H1 (cell line): ENCODE data around the gene RER1. TPM values are rescaled to one million over a fixed set of nuclear protein-coding genes. Genes with fewer than 3 reads are reported as not detected.
A peak's percentile ranks its signal among the peaks of the same experiment; 100 is the strongest.

Experiments
- CTCF ChIA-PET: fragments of 300-600 bp; sonication (Branson Sonifier 250); formaldehyde crosslinking; loops from one replicate; lab custom pipeline; 2021; ENCODE audit not compliant: partially characterized antibody; lab: Charles Lee
- POLR2A ChIA-PET: fragments of 300-600 bp; sonication (Branson Sonifier 250); formaldehyde crosslinking; loops from one replicate; lab custom pipeline; 2021; ENCODE audit warnings: inconsistent platforms; ENCODE audit not compliant: partially characterized antibody; lab: Charles Lee
- DNase-seq, 2 experiments: peaks; one replicate each; pipeline versions ENCODE4 v3.0.0 to v3.0.0-alpha.2; 2010 to 2022; ENCODE audit warnings: low spot score in 2 of 2, low read depth in 1 of 2, mixed read lengths in 1 of 2
- FAIRE-seq: peaks from 2 replicates; lab custom pipeline; 2011; peaks lifted over from hg19 to GRCh38; lab: Jason Lieb, UNC
- H2AFZ ChIP-seq: 2 replicates; pipeline ENCODE4 v1.8.1; 2012; ENCODE audit warnings: low read length, inconsistent platforms
- H2AK5ac ChIP-seq: 2 replicates; pipeline ENCODE4 v1.6.1; 2013; ENCODE audit warnings: low read depth, low read length
- H2BK120ac ChIP-seq: replicated peaks from 2 replicates; pipeline ENCODE3; 2013; ENCODE audit warnings: low read depth, low read length, inconsistent platforms
- H2BK12ac ChIP-seq: 2 replicates; pipeline ENCODE4 v1.6.1; 2013; ENCODE audit warnings: low read depth, low read length
- H2BK15ac ChIP-seq: 2 replicates; pipeline ENCODE4 v1.6.1; 2013; ENCODE audit warnings: low read length
- H2BK20ac ChIP-seq: 2 replicates; pipeline ENCODE4 v1.6.1; 2013; ENCODE audit warnings: low read length
- H2BK5ac ChIP-seq: 2 replicates; pipeline ENCODE4 v1.6.1; 2013; ENCODE audit warnings: low read depth, low read length
- H3K14ac ChIP-seq: 2 replicates; pipeline ENCODE4 v1.6.1; 2013; ENCODE audit warnings: inconsistent platforms; ENCODE audit not compliant: insufficient read length
- H3K18ac ChIP-seq: 2 replicates; pipeline ENCODE4 v1.6.1; 2013; ENCODE audit warnings: low read length; ENCODE audit errors: extremely low read depth
- H3K23ac ChIP-seq: 2 replicates; pipeline ENCODE4 v1.6.1; 2013; ENCODE audit warnings: inconsistent platforms; ENCODE audit not compliant: insufficient read length
- H3K23me2 ChIP-seq: 2 replicates; pipeline ENCODE4 v1.6.1; 2013; ENCODE audit warnings: low read depth, low read length
- H3K27ac ChIP-seq: 2 replicates; pipeline ENCODE4 v1.6.1; 2011; ENCODE audit warnings: low read depth, low read length, inconsistent platforms
- H3K27me3 ChIP-seq, 4 experiments: replicated peaks in 1 of 4; 1 replicate in 1 of 4; 2 replicates in 3 of 4; pipeline versions ENCODE4 v1.6.1 to v1.8.1; 2011 to 2013; ENCODE audit warnings: low read length in 3 of 4, mild to moderate bottlenecking in 3 of 4, inconsistent platforms in 2 of 4, mixed read lengths in 2 of 4, moderate library complexity in 1 of 4; ENCODE audit not compliant: control insufficient read depth in 3 of 4, insufficient read depth in 3 of 4; ENCODE audit errors: extremely low read depth in 1 of 4
- H3K36me3 ChIP-seq, 4 experiments: 2 replicates each; pipeline versions ENCODE4 v1.6.1 to v1.8.1; 2011 to 2013; ENCODE audit warnings: mild to moderate bottlenecking in 4 of 4, low read length in 3 of 4, moderate library complexity in 2 of 4, control low read depth in 1 of 4, inconsistent platforms in 1 of 4; ENCODE audit not compliant: insufficient read depth in 4 of 4, control insufficient read depth in 2 of 4
- H3K4ac ChIP-seq: replicated peaks from 2 replicates; pipeline ENCODE3; 2013; ENCODE audit warnings: low read length, low read depth, mixed read lengths, inconsistent platforms; ENCODE audit not compliant: insufficient read length
- H3K4me1 ChIP-seq, 4 experiments: replicated peaks in 1 of 4; 1 replicate in 1 of 4; 2 replicates in 3 of 4; pipeline versions ENCODE4 v1.6.1 to v1.8.1; 2011 to 2013; ENCODE audit warnings: low read length in 3 of 4, inconsistent platforms in 2 of 4, mixed read lengths in 1 of 4; ENCODE audit not compliant: insufficient read depth in 4 of 4, control insufficient read depth in 3 of 4
- H3K4me2 ChIP-seq, 2 experiments: 2 replicates each; pipeline versions ENCODE4 v1.6.1 to v1.8.1; 2011 to 2013; ENCODE audit warnings: low read depth in 2 of 2, low read length in 2 of 2, control low read depth in 1 of 2, inconsistent platforms in 1 of 2, mild to moderate bottlenecking in 1 of 2; ENCODE audit not compliant: insufficient read depth in 1 of 2
- H3K4me3 ChIP-seq, 4 experiments: fragments of 200-600, 300-600 bp in 1 of 4; sonication (generic), shearing (Covaris generic), sonication (Bioruptor Twin) in 1 of 4; 2 replicates each; pipeline versions ENCODE4 v1.5.1 to v1.8.1; 2011 to 2016; ENCODE audit warnings: low read length in 4 of 4, low read depth in 3 of 4, control low read depth in 2 of 4, inconsistent platforms in 2 of 4, mild to moderate bottlenecking in 2 of 4, mixed read lengths in 1 of 4, moderate library complexity in 1 of 4; ENCODE audit not compliant: insufficient read depth in 2 of 4; ENCODE audit errors: extremely low read depth in 1 of 4
- H3K56ac ChIP-seq: replicated peaks from 2 replicates; pipeline ENCODE3; 2013; ENCODE audit warnings: low read depth, mild to moderate bottlenecking, mixed read lengths, low read length, inconsistent platforms; ENCODE audit not compliant: insufficient read length
- H3K79me1 ChIP-seq: 2 replicates; pipeline ENCODE4 v1.6.1; 2013; ENCODE audit warnings: low read depth, low read length, control low read depth
- H3K79me2 ChIP-seq, 2 experiments: 2 replicates each; pipeline versions ENCODE4 v1.6.1 to v1.8.1; 2012 to 2013; ENCODE audit warnings: low read length in 2 of 2, mild to moderate bottlenecking in 2 of 2, inconsistent platforms in 1 of 2; ENCODE audit not compliant: insufficient read depth in 2 of 2, control insufficient read depth in 1 of 2
- H3K9ac ChIP-seq, 4 experiments: replicated peaks in 1 of 4; 1 replicate in 1 of 4; 2 replicates in 3 of 4; pipeline versions ENCODE4 v1.6.1 to v1.8.1; 2011 to 2013; ENCODE audit warnings: low read depth in 3 of 4, low read length in 3 of 4, control low read depth in 2 of 4, mild to moderate bottlenecking in 2 of 4, moderate library complexity in 2 of 4, inconsistent platforms in 1 of 4; ENCODE audit errors: extremely low read depth in 1 of 4
- H3K9me3 ChIP-seq, 2 experiments: 2 replicates each; pipeline versions ENCODE4 v1.6.1 to v1.8.1; 2012 to 2013; ENCODE audit warnings: mild to moderate bottlenecking in 2 of 2, moderate library complexity in 2 of 2, control low read depth in 1 of 2, inconsistent platforms in 1 of 2, low read depth in 1 of 2, low read length in 1 of 2, mixed read lengths in 1 of 2; ENCODE audit not compliant: insufficient read depth in 2 of 2
- H4K20me1 ChIP-seq, 2 experiments: replicated peaks in 1 of 2; 2 replicates each; pipeline versions ENCODE3 to v1.8.1; 2011 to 2013; ENCODE audit warnings: inconsistent platforms in 2 of 2, low read length in 2 of 2, mild to moderate bottlenecking in 1 of 2; ENCODE audit not compliant: insufficient read depth in 2 of 2, control insufficient read depth in 1 of 2
- H4K5ac ChIP-seq: 2 replicates; pipeline ENCODE4 v1.6.1; 2013; ENCODE audit warnings: low read length, low read depth, mixed read lengths, inconsistent platforms; ENCODE audit not compliant: insufficient read length
- H4K8ac ChIP-seq: 2 replicates; pipeline ENCODE4 v1.8.0; 2013; ENCODE audit warnings: mild to moderate bottlenecking, moderate library complexity, low read length, inconsistent platforms; ENCODE audit not compliant: insufficient read depth; ENCODE audit errors: extremely low read depth
- H4K91ac ChIP-seq: replicated peaks from 2 replicates; pipeline ENCODE3; 2013; ENCODE audit warnings: low read length, mixed read lengths, inconsistent platforms; ENCODE audit not compliant: insufficient read length
- EGR1 ChIP-seq: IDR thresholded peaks from 2 replicates; pipeline ENCODE4 v1.6.1; 2011; ENCODE audit warnings: low read depth, low read length, borderline replicate concordance
- EZH2 ChIP-seq: fragments of 200-600 bp; sonication (generic); IDR thresholded peaks from 2 replicates; pipeline ENCODE4 v1.7.1; 2012; ENCODE audit warnings: low read depth, mild to moderate bottlenecking, moderate library complexity, low read length, inconsistent platforms; ENCODE audit not compliant: severe bottlenecking
- GABPA ChIP-seq: IDR thresholded peaks from 2 replicates; pipeline ENCODE4 v1.6.1; 2011; ENCODE audit warnings: mild to moderate bottlenecking, low read length, moderate library complexity, borderline replicate concordance; ENCODE audit not compliant: insufficient read depth
- KDM5A ChIP-seq: fragments of 200-600 bp; IDR thresholded peaks from 2 replicates; pipeline ENCODE4 v1.7.1; 2012; ENCODE audit warnings: mild to moderate bottlenecking, low read length, inconsistent platforms, mixed read lengths
- WGBS, 2 experiments: shearing (Covaris generic) in 1 of 2; methylation state at CpG; one replicate each; pipeline versions ENCODE4 v1.1.6 to v1.1.7; 2013 to 2015; ENCODE audit warnings: low lambda C conversion rate in 2 of 2, mixed read lengths in 2 of 2, inconsistent platforms in 1 of 2, low coverage in 1 of 2, missing lambda C conversion rate in 1 of 2; ENCODE audit not compliant: insufficient replicate concordance in 2 of 2, insufficient coverage in 1 of 2, insufficient read length in 1 of 2; ENCODE audit errors: extremely low coverage in 1 of 2, missing lambda C conversion rate in 1 of 2; 5-methylcytosine and 5-hydroxymethylcytosine counted together
- polyA plus RNA-seq, 7 experiments: library from polyadenylated mRNA; depleted of rRNA in 3 of 7; stranded (reverse) in 5 of 7; unstranded in 2 of 7; fragments of >200 nt in 5 of 7; fragments of 200-250 nt in 2 of 7; gene quantifications; 1 replicate in 5 of 7; 2 replicates in 1 of 7; 4 replicates in 1 of 7; pipeline versions ENCODE4 v1.2.1 to v1.2.3, GENCODE V29; 2011 to 2013; ENCODE audit warnings: missing spikeins in 2 of 7, mixed read lengths in 2 of 7
- total RNA-seq: library from RNA; stranded (reverse); fragmentation: NEBNext Ultra II Directional; extraction: Animal tissue kit (Norgen Biotek cat#: 25700); gene quantifications from 2 replicates; pipeline ENCODE4 v1.2.1, GENCODE V29; 2021

Gene RER1
- total and polyA plus RNA-seq, 2 of the 8 experiments (the other 6 are each of a cell fraction or from before 2014, with no cell fraction given), result 102 to 134 TPM

DNA sequence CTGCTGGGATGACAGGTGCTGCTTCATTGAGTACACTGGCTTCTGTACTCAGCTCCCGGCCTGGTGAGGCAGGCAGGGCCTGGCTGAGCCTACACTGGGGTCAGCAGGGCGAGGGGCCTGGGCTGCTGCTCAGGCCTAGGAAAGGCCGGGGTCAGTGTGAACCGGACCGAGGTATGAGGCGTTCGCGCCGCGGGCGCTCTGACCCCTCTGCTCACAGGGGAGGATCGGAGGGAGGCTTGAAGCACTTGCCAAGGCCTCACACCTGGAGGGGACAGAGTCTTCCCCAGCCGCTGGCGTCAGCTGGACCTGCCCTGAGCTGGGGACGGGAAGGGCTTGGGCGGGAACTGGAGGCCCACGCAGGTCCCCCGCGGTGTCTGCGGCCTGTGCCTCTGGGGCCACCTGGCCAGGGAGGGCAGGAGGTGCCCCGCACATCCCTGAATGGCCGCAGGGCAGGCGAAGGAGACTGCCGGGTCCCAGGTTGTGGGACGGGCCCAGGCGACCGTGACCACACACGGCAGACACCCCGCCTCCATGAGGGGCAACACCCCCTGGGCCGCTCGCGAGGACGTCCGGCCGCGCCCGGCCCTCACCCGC lies 20.3 kb downstream of the RER1 start:
- Histone ChIP-seq H3K9me3 (no peaks in the 10 kb centered on the region), H3K4me3 (peak overlapping the region; percentile 57 to 92 (median 88)), H3K4me1 (peaks cover 0 to 14% (median 11%) of the 10 kb centered on the region in 4 experiments; a peak in 5 of 7 replicates), H3K27me3 (no peaks in the 10 kb centered on the region), H3K79me2 (peaks cover 0 to 6% of the 10 kb centered on the region in 2 experiments; a peak in 1 of 4 replicates), H3K18ac (no peak overlapping the region; the same call in 1 of the 2 replicates), H3K79me1 (no peaks in the 10 kb centered on the region), H4K20me1 (peaks cover 2 to 11% of the 10 kb centered on the region in 2 experiments), H3K23ac (no peak overlapping the region), H3K4me2 (peak overlapping the region; percentile 53 to 85), H2BK15ac (no peak overlapping the region), H3K23me2 (peaks cover 15% of the 10 kb centered on the region), H3K36me3 (peaks cover 2 to 11% (median 7%) of the 10 kb centered on the region in 4 experiments; a peak in 5 of 8 replicates), H2AK5ac (peak overlapping the region; percentile 75; the same call in 1 of the 2 replicates), H3K9ac (peak overlapping the region; percentile 39 to 97 (median 85)), H2AFZ (no peak overlapping the region), H2BK5ac (peak overlapping the region; percentile 75), H4K8ac (peak overlapping the region; percentile 95), H3K27ac (peak overlapping the region; percentile 63; the same call in 1 of the 2 replicates), H2BK20ac (no peak overlapping the region), H4K91ac (peak overlapping the region; percentile 65), H2BK120ac (no peak overlapping the region), H4K5ac (peak overlapping the region; percentile 15), H2BK12ac (no peak overlapping the region), H3K56ac (no peak overlapping the region), H3K4ac (peak overlapping the region; percentile 78), H3K14ac (no peak overlapping the region)
- TF ChIP-seq KDM5A (peak; percentile 41; the same call in 1 of the 2 replicates), EGR1 (no peak), GABPA (0 out of 2 replicates have a peak, but pooled peaks have one; percentile 6), EZH2 (no peak)
- DNase-seq (no peak), FAIRE-seq (no peak)
- 27% methylated on average over 29 of the region's 38 CpGs; no CpG with 5 or more reads in 1 of the 2 experiments for WGBS, 2 experiments
- CTCF ChIA-PET, result interaction anchor here (1.2 kb wide), 1 partner anchor 52 kb away, joined by 3 read pairs; no protein-coding TSS in a partner anchor
- POLR2A ChIA-PET, result interaction anchor here (0.7 to 3.6 kb wide), 4 partner anchors 9 to 68 kb away, joined by 3 to 13 read pairs (median 3); no protein-coding TSS in a partner anchor
